H1 (cell line): ENCODE results near the gene TAF1B. TPM values are rescaled to one million over a fixed set of nuclear protein-coding genes. Genes with fewer than 3 reads are reported as not detected.

ENCODE experiments used
- CTCF ChIA-PET: fragments of 300-600 bp; sonication (Branson Sonifier 250); formaldehyde crosslinking; loops from one replicate; lab custom pipeline; 2021; ENCODE audit not compliant: partially characterized antibody; lab: Charles Lee
- POLR2A ChIA-PET: fragments of 300-600 bp; sonication (Branson Sonifier 250); formaldehyde crosslinking; loops from one replicate; lab custom pipeline; 2021; ENCODE audit warnings: inconsistent platforms; ENCODE audit not compliant: partially characterized antibody; lab: Charles Lee
- DNase-seq, 2 experiments: peaks; one replicate each; pipeline versions ENCODE4 v3.0.0 to v3.0.0-alpha.2; 2010 to 2022; ENCODE audit warnings: low spot score in 2 of 2, low read depth in 1 of 2, mixed read lengths in 1 of 2
- FAIRE-seq: peaks from 2 replicates; lab custom pipeline; 2011; peaks lifted over from hg19 to GRCh38; lab: Jason Lieb, UNC
- H2AFZ ChIP-seq: 2 replicates; pipeline ENCODE4 v1.8.1; 2012; ENCODE audit warnings: low read length, inconsistent platforms
- H2AK5ac ChIP-seq: 2 replicates; pipeline ENCODE4 v1.6.1; 2013; ENCODE audit warnings: low read depth, low read length
- H2BK120ac ChIP-seq: replicated peaks from 2 replicates; pipeline ENCODE3; 2013; ENCODE audit warnings: low read depth, low read length, inconsistent platforms
- H2BK12ac ChIP-seq: 2 replicates; pipeline ENCODE4 v1.6.1; 2013; ENCODE audit warnings: low read depth, low read length
- H2BK15ac ChIP-seq: 2 replicates; pipeline ENCODE4 v1.6.1; 2013; ENCODE audit warnings: low read length
- H2BK20ac ChIP-seq: 2 replicates; pipeline ENCODE4 v1.6.1; 2013; ENCODE audit warnings: low read length
- H2BK5ac ChIP-seq: 2 replicates; pipeline ENCODE4 v1.6.1; 2013; ENCODE audit warnings: low read depth, low read length
- H3K14ac ChIP-seq: 2 replicates; pipeline ENCODE4 v1.6.1; 2013; ENCODE audit warnings: inconsistent platforms; ENCODE audit not compliant: insufficient read length
- H3K18ac ChIP-seq: 2 replicates; pipeline ENCODE4 v1.6.1; 2013; ENCODE audit warnings: low read length; ENCODE audit errors: extremely low read depth
- H3K23ac ChIP-seq: 2 replicates; pipeline ENCODE4 v1.6.1; 2013; ENCODE audit warnings: inconsistent platforms; ENCODE audit not compliant: insufficient read length
- H3K23me2 ChIP-seq: 2 replicates; pipeline ENCODE4 v1.6.1; 2013; ENCODE audit warnings: low read depth, low read length
- H3K27ac ChIP-seq: 2 replicates; pipeline ENCODE4 v1.6.1; 2011; ENCODE audit warnings: low read depth, low read length, inconsistent platforms
- H3K27me3 ChIP-seq, 4 experiments: replicated peaks in 1 of 4; 1 replicate in 1 of 4; 2 replicates in 3 of 4; pipeline versions ENCODE4 v1.6.1 to v1.8.1; 2011 to 2013; ENCODE audit warnings: low read length in 3 of 4, mild to moderate bottlenecking in 3 of 4, inconsistent platforms in 2 of 4, mixed read lengths in 2 of 4, moderate library complexity in 1 of 4; ENCODE audit not compliant: control insufficient read depth in 3 of 4, insufficient read depth in 3 of 4; ENCODE audit errors: extremely low read depth in 1 of 4
- H3K36me3 ChIP-seq, 4 experiments: 2 replicates each; pipeline versions ENCODE4 v1.6.1 to v1.8.1; 2011 to 2013; ENCODE audit warnings: mild to moderate bottlenecking in 4 of 4, low read length in 3 of 4, moderate library complexity in 2 of 4, control low read depth in 1 of 4, inconsistent platforms in 1 of 4; ENCODE audit not compliant: insufficient read depth in 4 of 4, control insufficient read depth in 2 of 4
- H3K4ac ChIP-seq: replicated peaks from 2 replicates; pipeline ENCODE3; 2013; ENCODE audit warnings: low read length, low read depth, mixed read lengths, inconsistent platforms; ENCODE audit not compliant: insufficient read length
- H3K4me1 ChIP-seq, 4 experiments: replicated peaks in 1 of 4; 1 replicate in 1 of 4; 2 replicates in 3 of 4; pipeline versions ENCODE4 v1.6.1 to v1.8.1; 2011 to 2013; ENCODE audit warnings: low read length in 3 of 4, inconsistent platforms in 2 of 4, mixed read lengths in 1 of 4; ENCODE audit not compliant: insufficient read depth in 4 of 4, control insufficient read depth in 3 of 4
- H3K4me2 ChIP-seq, 2 experiments: 2 replicates each; pipeline versions ENCODE4 v1.6.1 to v1.8.1; 2011 to 2013; ENCODE audit warnings: low read depth in 2 of 2, low read length in 2 of 2, control low read depth in 1 of 2, inconsistent platforms in 1 of 2, mild to moderate bottlenecking in 1 of 2; ENCODE audit not compliant: insufficient read depth in 1 of 2
- H3K4me3 ChIP-seq, 4 experiments: fragments of 200-600, 300-600 bp in 1 of 4; sonication (generic), shearing (Covaris generic), sonication (Bioruptor Twin) in 1 of 4; 2 replicates each; pipeline versions ENCODE4 v1.5.1 to v1.8.1; 2011 to 2016; ENCODE audit warnings: low read length in 4 of 4, low read depth in 3 of 4, control low read depth in 2 of 4, inconsistent platforms in 2 of 4, mild to moderate bottlenecking in 2 of 4, mixed read lengths in 1 of 4, moderate library complexity in 1 of 4; ENCODE audit not compliant: insufficient read depth in 2 of 4; ENCODE audit errors: extremely low read depth in 1 of 4
- H3K56ac ChIP-seq: replicated peaks from 2 replicates; pipeline ENCODE3; 2013; ENCODE audit warnings: low read depth, mild to moderate bottlenecking, mixed read lengths, low read length, inconsistent platforms; ENCODE audit not compliant: insufficient read length
- H3K79me1 ChIP-seq: 2 replicates; pipeline ENCODE4 v1.6.1; 2013; ENCODE audit warnings: low read depth, low read length, control low read depth
- H3K79me2 ChIP-seq, 2 experiments: 2 replicates each; pipeline versions ENCODE4 v1.6.1 to v1.8.1; 2012 to 2013; ENCODE audit warnings: low read length in 2 of 2, mild to moderate bottlenecking in 2 of 2, inconsistent platforms in 1 of 2; ENCODE audit not compliant: insufficient read depth in 2 of 2, control insufficient read depth in 1 of 2
- H3K9ac ChIP-seq, 4 experiments: replicated peaks in 1 of 4; 1 replicate in 1 of 4; 2 replicates in 3 of 4; pipeline versions ENCODE4 v1.6.1 to v1.8.1; 2011 to 2013; ENCODE audit warnings: low read depth in 3 of 4, low read length in 3 of 4, control low read depth in 2 of 4, mild to moderate bottlenecking in 2 of 4, moderate library complexity in 2 of 4, inconsistent platforms in 1 of 4; ENCODE audit errors: extremely low read depth in 1 of 4
- H3K9me3 ChIP-seq, 2 experiments: 2 replicates each; pipeline versions ENCODE4 v1.6.1 to v1.8.1; 2012 to 2013; ENCODE audit warnings: mild to moderate bottlenecking in 2 of 2, moderate library complexity in 2 of 2, control low read depth in 1 of 2, inconsistent platforms in 1 of 2, low read depth in 1 of 2, low read length in 1 of 2, mixed read lengths in 1 of 2; ENCODE audit not compliant: insufficient read depth in 2 of 2
- H4K20me1 ChIP-seq, 2 experiments: replicated peaks in 1 of 2; 2 replicates each; pipeline versions ENCODE3 to v1.8.1; 2011 to 2013; ENCODE audit warnings: inconsistent platforms in 2 of 2, low read length in 2 of 2, mild to moderate bottlenecking in 1 of 2; ENCODE audit not compliant: insufficient read depth in 2 of 2, control insufficient read depth in 1 of 2
- H4K5ac ChIP-seq: 2 replicates; pipeline ENCODE4 v1.6.1; 2013; ENCODE audit warnings: low read length, low read depth, mixed read lengths, inconsistent platforms; ENCODE audit not compliant: insufficient read length
- H4K8ac ChIP-seq: 2 replicates; pipeline ENCODE4 v1.8.0; 2013; ENCODE audit warnings: mild to moderate bottlenecking, moderate library complexity, low read length, inconsistent platforms; ENCODE audit not compliant: insufficient read depth; ENCODE audit errors: extremely low read depth
- H4K91ac ChIP-seq: replicated peaks from 2 replicates; pipeline ENCODE3; 2013; ENCODE audit warnings: low read length, mixed read lengths, inconsistent platforms; ENCODE audit not compliant: insufficient read length
- BCL11A ChIP-seq, 2 experiments: IDR thresholded peaks; one replicate each; pipeline ENCODE4 v1.6.1; 2011; ENCODE audit warnings: low read depth in 2 of 2, low read length in 2 of 2, mild to moderate bottlenecking in 2 of 2
- FOSL1 ChIP-seq: IDR thresholded peaks from 2 replicates; pipeline ENCODE4 v1.6.1; 2011; ENCODE audit warnings: mild to moderate bottlenecking, low read depth, low read length, moderate library complexity; ENCODE audit not compliant: insufficient read depth
- NRF1 ChIP-seq: IDR thresholded peaks from 2 replicates; pipeline ENCODE4 v1.6.1; 2011; ENCODE audit warnings: mild to moderate bottlenecking, low read depth, low read length, improper control_type of control experiment
- PHF8 ChIP-seq: fragments of 200-600 bp; sonication (generic); conservative IDR thresholded peaks from 2 replicates; pipeline ENCODE4 v1.7.1; 2012; ENCODE audit warnings: low read depth, mild to moderate bottlenecking, inconsistent platforms, low read length, moderate library complexity
- POLR2AphosphoS5 ChIP-seq: IDR thresholded peaks from 2 replicates; pipeline ENCODE4 v1.6.1; 2011; ENCODE audit warnings: low read depth, low read length
- RNF2 ChIP-seq: fragments of 200-900, 300-1000 bp; sonication (generic); IDR thresholded peaks from 2 replicates; pipeline ENCODE4 v1.7.1; 2016; ENCODE audit warnings: borderline replicate concordance, low read depth, mild to moderate bottlenecking, antibody characterized with exemption, low read length; ENCODE audit not compliant: poor library complexity, severe bottlenecking; ENCODE audit errors: missing control alignments
- SP2 ChIP-seq: IDR thresholded peaks from 2 replicates; pipeline ENCODE4 v1.6.1; 2012; ENCODE audit warnings: mild to moderate bottlenecking, low read length, inconsistent platforms
- TAF1 ChIP-seq: IDR thresholded peaks from 2 replicates; pipeline ENCODE4 v1.6.1; 2011; ENCODE audit warnings: mild to moderate bottlenecking, low read depth, low read length
- WGBS, 2 experiments: shearing (Covaris generic) in 1 of 2; methylation state at CpG; one replicate each; pipeline versions ENCODE4 v1.1.6 to v1.1.7; 2013 to 2015; ENCODE audit warnings: low lambda C conversion rate in 2 of 2, mixed read lengths in 2 of 2, inconsistent platforms in 1 of 2, low coverage in 1 of 2, missing lambda C conversion rate in 1 of 2; ENCODE audit not compliant: insufficient replicate concordance in 2 of 2, insufficient coverage in 1 of 2, insufficient read length in 1 of 2; ENCODE audit errors: extremely low coverage in 1 of 2, missing lambda C conversion rate in 1 of 2; 5-methylcytosine and 5-hydroxymethylcytosine counted together
- polyA plus RNA-seq, 7 experiments: library from polyadenylated mRNA; depleted of rRNA in 3 of 7; stranded (reverse) in 5 of 7; unstranded in 2 of 7; fragments of >200 nt in 5 of 7; fragments of 200-250 nt in 2 of 7; gene quantifications; 1 replicate in 5 of 7; 2 replicates in 1 of 7; 4 replicates in 1 of 7; pipeline versions ENCODE4 v1.2.1 to v1.2.3, GENCODE V29; 2011 to 2013; ENCODE audit warnings: missing spikeins in 2 of 7, mixed read lengths in 2 of 7
- total RNA-seq: library from RNA; stranded (reverse); fragmentation: NEBNext Ultra II Directional; extraction: Animal tissue kit (Norgen Biotek cat#: 25700); gene quantifications from 2 replicates; pipeline ENCODE4 v1.2.1, GENCODE V29; 2021

TAF1B gene
- total and polyA plus RNA-seq, 2 of the 8 experiments (the other 6 are each of a cell fraction or from before 2014, with no cell fraction given): 6.6 to 25.2 TPM

DNA sequence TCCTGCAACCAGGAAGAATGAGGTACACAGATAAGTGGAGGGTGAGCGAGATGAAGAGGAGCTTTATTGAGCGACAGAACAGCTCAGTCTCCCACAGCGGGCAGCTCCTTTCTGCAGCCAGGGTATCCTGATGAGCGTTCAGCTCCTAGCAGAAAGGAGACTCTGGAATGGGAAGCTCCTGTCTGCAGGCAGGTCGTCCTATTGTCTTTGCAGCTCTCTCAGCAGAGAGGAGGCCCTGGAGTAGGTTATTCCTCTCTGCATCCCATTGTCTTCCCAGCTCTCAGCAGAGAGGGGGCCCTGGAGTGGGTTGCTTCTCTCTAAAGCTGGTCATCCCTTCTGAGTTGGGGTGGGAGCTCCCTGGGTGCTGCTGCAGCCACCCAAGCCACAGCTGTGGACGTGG lies 41.2 kb downstream of the TAF1B start:
- TF ChIP-seq SP2 (no peak), POLR2AphosphoS5 (no peak), PHF8 (no peak), NRF1 (no peak), RNF2 (no peak), TAF1 (no peak), BCL11A (IDR thresholded peaks at IDR 0.05; ENCODE audit: low read depth in 2 of 2, low read length in 2 of 2) (no peak), FOSL1 (no peak)
- TF ChIP-seq, all 59 proteins: peak for 0
- H2AFZ ChIP-seq: no peak overlapping the region
- no peak overlapping the region for H2BK5ac ChIP-seq
- CTCF ChIA-PET: interaction anchor here (0.6 to 1.4 kb wide), 3 partner anchors 70 to 85 kb away, joined by 3 read pairs; no protein-coding TSS in a partner anchor
- H2AK5ac ChIP-seq: no peak overlapping the region
- no peak overlapping the region for H3K27ac ChIP-seq
- peak overlapping the region in 1 of 4 experiments; percentile 14; a peak in 1 of 8 replicates for H3K4me3 ChIP-seq
- H3K56ac ChIP-seq: no peak overlapping the region
- no peaks in the 10 kb centered on the region for H4K20me1 ChIP-seq
- DNase-seq (no peak), FAIRE-seq (no peak)
- H3K27me3 ChIP-seq: no peaks in the 10 kb centered on the region
- H2BK12ac ChIP-seq: no peak overlapping the region
- H3K14ac ChIP-seq: no peak overlapping the region
- POLR2A ChIA-PET: interaction anchor here (0.6 to 0.9 kb wide), 2 partner anchors 17 to 88 kb away, joined by 4 to 5 read pairs; no protein-coding TSS in a partner anchor
- H2BK120ac ChIP-seq: no peak overlapping the region
- no peak overlapping the region for H4K5ac ChIP-seq
- no peak overlapping the region for H3K18ac ChIP-seq
- H3K79me2 ChIP-seq: no peaks in the 10 kb centered on the region
- peaks cover 0 to 13% (median 1%) of the 10 kb centered on the region in 4 experiments; a peak in 4 of 8 replicates for H3K36me3 ChIP-seq
- no peak overlapping the region for H3K4me2 ChIP-seq
- WGBS, 2 experiments: 75% methylated on average over 6 of the region's 6 CpGs; no CpG with 5 or more reads in 1 of the 2 experiments
- no peaks in the 10 kb centered on the region for H3K79me1 ChIP-seq
- no peak overlapping the region for H2BK20ac ChIP-seq
- H3K9ac ChIP-seq: no peak overlapping the region
- no peak overlapping the region for H2BK15ac ChIP-seq
- H3K4ac ChIP-seq: no peak overlapping the region
- H4K8ac ChIP-seq: no peak overlapping the region
- H3K23me2 ChIP-seq: no peaks in the 10 kb centered on the region
- H4K91ac ChIP-seq: no peak overlapping the region
- H3K23ac ChIP-seq: no peak overlapping the region
- H3K4me1 ChIP-seq: peaks cover 0 to 10% (median 4%) of the 10 kb centered on the region in 4 experiments; a peak in 6 of 7 replicates
- peaks cover 0 to 3% of the 10 kb centered on the region in 2 experiments; a peak in 2 of 4 replicates for H3K9me3 ChIP-seq
